ENCODE measurements around the gene NID2.

NID2 gene

DNA sequence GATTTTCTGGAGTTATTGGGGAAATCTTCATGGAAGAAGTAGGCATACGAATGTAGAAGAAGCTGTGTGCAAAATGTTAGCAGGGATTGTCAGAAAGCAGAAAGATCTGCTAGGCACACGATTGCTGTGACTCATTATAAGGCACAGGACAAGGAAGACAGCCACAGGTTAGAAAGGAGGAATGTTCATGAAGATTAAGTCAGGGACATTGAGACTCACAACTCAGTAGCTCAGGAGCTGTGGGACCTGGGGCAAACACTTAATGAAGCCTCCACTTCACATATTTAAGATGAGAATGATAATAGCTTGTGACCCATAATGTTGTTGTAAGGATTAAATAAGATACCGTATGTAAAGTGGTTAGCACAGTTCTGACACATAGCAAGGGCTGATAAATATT lies 106.1 kb downstream of the NID2 start:
- Histone ChIP-seq H3K4me2 (ENCODE audit: low read length) (no peak overlapping the region), H3K27ac (ENCODE audit: low read depth, low read length) (no peak overlapping the region), H4K20me1 (ENCODE audit: control insufficient read depth, insufficient read depth, low read depth, low read length) (no peaks in the 10 kb centered on the region), H3K79me2 (ENCODE audit: control insufficient read depth, low read length) (no peaks in the 10 kb centered on the region), H3K4me1 (ENCODE audit: control insufficient read depth, low read length) (no peaks in the 10 kb centered on the region), H3K36me3 (ENCODE audit: control insufficient read depth, low read length) (no peaks in the 10 kb centered on the region), H3K9me3 (ENCODE audit: control insufficient read depth, insufficient read depth, low read length) (no peaks in the 10 kb centered on the region), H3F3A (ENCODE audit: control insufficient read depth, insufficient read depth) (no peaks in the 10 kb centered on the region), H3K27me3 (ENCODE audit: control insufficient read depth, low read length) (no peaks in the 10 kb centered on the region), H3K4me3 (ENCODE audit: low read length) (no peak overlapping the region), H3K9me2 (replicated peaks; ENCODE audit: control insufficient read depth, low read length) (no peaks in the 10 kb centered on the region)
- no peak for TF ChIP-seq EZH2phosphoT487 (IDR thresholded peaks at IDR 0.05; ENCODE audit: borderline replicate concordance, low read length)

DNA sequence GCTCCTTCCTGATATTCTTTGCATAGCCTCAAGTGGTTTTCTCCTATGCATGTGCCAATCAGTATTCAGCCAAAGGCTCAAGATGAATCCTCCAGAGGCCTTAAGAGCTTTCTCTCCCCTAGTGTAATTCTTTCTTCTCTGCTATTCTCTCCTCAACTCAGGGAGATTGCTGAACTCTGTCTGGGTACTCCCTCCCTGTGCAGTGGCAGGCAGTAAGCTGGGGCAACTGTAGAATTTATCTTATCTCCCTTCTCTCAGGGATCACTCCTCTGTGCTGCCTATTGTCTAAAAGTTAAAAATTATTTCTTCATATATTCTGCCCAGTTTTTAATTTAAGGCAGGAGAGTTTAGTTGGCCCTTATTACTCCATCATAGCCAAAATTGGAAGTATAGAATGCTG lies 108.0 kb downstream of the NID2 start:
- H4K20me1 ChIP-seq (ENCODE audit: control insufficient read depth, insufficient read depth, low read depth, low read length): no peaks in the 10 kb centered on the region
- no peaks in the 10 kb centered on the region for H3K4me1 ChIP-seq (ENCODE audit: control insufficient read depth, low read length)
- no peaks in the 10 kb centered on the region for H3K9me2 ChIP-seq (replicated peaks; ENCODE audit: control insufficient read depth, low read length)
- no peaks in the 10 kb centered on the region for H3F3A ChIP-seq (ENCODE audit: control insufficient read depth, insufficient read depth)
- TF ChIP-seq EZH2phosphoT487 (IDR thresholded peaks at IDR 0.05; ENCODE audit: borderline replicate concordance, low read length): no peak
- TF ChIP-seq, protein P1, sequence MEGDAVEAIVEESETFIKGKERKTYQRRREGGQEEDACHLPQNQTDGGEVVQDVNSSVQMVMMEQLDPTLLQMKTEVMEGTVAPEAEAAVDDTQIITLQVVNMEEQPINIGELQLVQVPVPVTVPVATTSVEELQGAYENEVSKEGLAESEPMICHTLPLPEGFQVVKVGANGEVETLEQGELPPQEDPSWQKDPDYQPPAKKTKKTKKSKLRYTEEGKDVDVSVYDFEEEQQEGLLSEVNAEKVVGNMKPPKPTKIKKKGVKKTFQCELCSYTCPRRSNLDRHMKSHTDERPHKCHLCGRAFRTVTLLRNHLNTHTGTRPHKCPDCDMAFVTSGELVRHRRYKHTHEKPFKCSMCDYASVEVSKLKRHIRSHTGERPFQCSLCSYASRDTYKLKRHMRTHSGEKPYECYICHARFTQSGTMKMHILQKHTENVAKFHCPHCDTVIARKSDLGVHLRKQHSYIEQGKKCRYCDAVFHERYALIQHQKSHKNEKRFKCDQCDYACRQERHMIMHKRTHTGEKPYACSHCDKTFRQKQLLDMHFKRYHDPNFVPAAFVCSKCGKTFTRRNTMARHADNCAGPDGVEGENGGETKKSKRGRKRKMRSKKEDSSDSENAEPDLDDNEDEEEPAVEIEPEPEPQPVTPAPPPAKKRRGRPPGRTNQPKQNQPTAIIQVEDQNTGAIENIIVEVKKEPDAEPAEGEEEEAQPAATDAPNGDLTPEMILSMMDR (IDR thresholded peaks at IDR 0.05; ENCODE audit: low read depth, low read length, poor library complexity, severe bottlenecking): no peak
- H3K79me2 ChIP-seq (ENCODE audit: control insufficient read depth, low read length): no peaks in the 10 kb centered on the region
- no peak overlapping the region for H3K4me3 ChIP-seq (ENCODE audit: low read length)
- H3K27me3 ChIP-seq (ENCODE audit: control insufficient read depth, low read length): no peaks in the 10 kb centered on the region
- H3K27ac ChIP-seq (ENCODE audit: low read depth, low read length): no peak overlapping the region
- no peaks in the 10 kb centered on the region for H3K36me3 ChIP-seq (ENCODE audit: control insufficient read depth, low read length)
- H3K4me2 ChIP-seq (ENCODE audit: low read length): no peak overlapping the region
- H3K9me3 ChIP-seq (ENCODE audit: control insufficient read depth, insufficient read depth, low read length): no peaks in the 10 kb centered on the region

DNA sequence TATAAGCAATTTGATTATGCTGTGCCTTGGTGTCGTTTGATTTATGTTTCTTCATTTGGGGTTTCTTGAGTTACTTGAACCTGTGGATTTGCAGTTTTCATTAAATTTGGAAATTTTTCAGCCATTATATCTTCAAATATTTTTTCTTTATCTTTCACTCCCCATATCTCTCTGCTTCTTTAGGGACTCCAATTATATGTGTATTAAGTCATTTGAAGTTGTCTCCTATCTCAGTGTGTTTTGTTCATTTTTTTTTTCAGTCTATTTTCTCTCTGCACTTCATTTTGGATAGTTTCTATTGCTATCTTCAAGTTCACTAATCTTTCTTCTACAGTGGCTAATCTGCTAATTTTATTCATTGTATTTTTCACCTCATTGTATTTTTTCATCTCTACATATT lies 108.9 kb downstream of the NID2 start:
- Histone ChIP-seq H4K20me1 (ENCODE audit: control insufficient read depth, insufficient read depth, low read depth, low read length) (no peaks in the 10 kb centered on the region), H3K9me3 (ENCODE audit: control insufficient read depth, insufficient read depth, low read length) (no peaks in the 10 kb centered on the region), H3K27ac (ENCODE audit: low read depth, low read length) (no peak overlapping the region), H3K4me3 (ENCODE audit: low read length) (no peak overlapping the region), H3F3A (ENCODE audit: control insufficient read depth, insufficient read depth) (no peaks in the 10 kb centered on the region), H3K4me1 (ENCODE audit: control insufficient read depth, low read length) (no peaks in the 10 kb centered on the region), H3K79me2 (ENCODE audit: control insufficient read depth, low read length) (no peaks in the 10 kb centered on the region), H3K27me3 (ENCODE audit: control insufficient read depth, low read length) (no peaks in the 10 kb centered on the region), H3K36me3 (ENCODE audit: control insufficient read depth, low read length) (no peaks in the 10 kb centered on the region), H3K9me2 (replicated peaks; ENCODE audit: control insufficient read depth, low read length) (no peaks in the 10 kb centered on the region), H3K4me2 (ENCODE audit: low read length) (no peak overlapping the region)
- TF ChIP-seq EZH2phosphoT487 (IDR thresholded peaks at IDR 0.05; ENCODE audit: borderline replicate concordance, low read length): no peak
- TF ChIP-seq, protein P1 (IDR thresholded peaks at IDR 0.05; ENCODE audit: low read depth, low read length, poor library complexity, severe bottlenecking): no peak

DNA sequence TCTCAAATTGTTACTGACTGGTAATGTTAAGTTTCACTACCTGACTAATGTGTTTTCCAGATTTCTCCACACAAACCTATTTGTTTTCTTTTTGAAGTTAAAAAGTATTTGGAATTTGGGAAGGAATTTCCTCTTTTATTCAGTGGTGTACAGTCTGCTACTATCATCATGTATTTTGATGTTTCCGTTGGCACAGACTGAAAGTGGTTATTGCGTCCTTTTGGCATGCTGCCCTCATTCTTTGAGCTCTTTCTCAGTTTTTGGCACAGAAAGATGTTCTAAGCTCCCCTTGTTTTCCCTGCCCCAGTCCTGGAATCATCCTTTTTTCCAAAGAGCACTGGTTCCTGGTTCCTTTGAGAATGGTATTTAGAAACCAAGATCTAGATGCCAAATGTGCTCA lies 110.9 kb downstream of the NID2 start:
- no peaks in the 10 kb centered on the region for H3K36me3 ChIP-seq (ENCODE audit: control insufficient read depth, low read length)
- no peaks in the 10 kb centered on the region for H3K27me3 ChIP-seq (ENCODE audit: control insufficient read depth, low read length)
- H4K20me1 ChIP-seq (ENCODE audit: control insufficient read depth, insufficient read depth, low read depth, low read length): no peaks in the 10 kb centered on the region
- no peak overlapping the region for H3K27ac ChIP-seq (ENCODE audit: low read depth, low read length)
- H3K9me3 ChIP-seq (ENCODE audit: control insufficient read depth, insufficient read depth, low read length): no peaks in the 10 kb centered on the region
- H3K4me2 ChIP-seq (ENCODE audit: low read length): no peak overlapping the region
- H3F3A ChIP-seq (ENCODE audit: control insufficient read depth, insufficient read depth): no peaks in the 10 kb centered on the region
- H3K4me3 ChIP-seq (ENCODE audit: low read length): no peak overlapping the region
- H3K79me2 ChIP-seq (ENCODE audit: control insufficient read depth, low read length): no peaks in the 10 kb centered on the region
- TF ChIP-seq, protein P1 (IDR thresholded peaks at IDR 0.05; ENCODE audit: low read depth, low read length, poor library complexity, severe bottlenecking): no peak
- TF ChIP-seq EZH2phosphoT487 (IDR thresholded peaks at IDR 0.05; ENCODE audit: borderline replicate concordance, low read length): no peak
- H3K4me1 ChIP-seq (ENCODE audit: control insufficient read depth, low read length): no peaks in the 10 kb centered on the region
- no peaks in the 10 kb centered on the region for H3K9me2 ChIP-seq (replicated peaks; ENCODE audit: control insufficient read depth, low read length)

Data from DOHH2 (cell line).